H1 (cell line): ENCODE data around the gene ZDHHC20. TPM values are rescaled to one million over a fixed set of nuclear protein-coding genes. Genes with fewer than 3 reads are reported as not detected.

Experiments
- CTCF ChIA-PET: fragments of 300-600 bp; sonication (Branson Sonifier 250); formaldehyde crosslinking; loops from one replicate; lab custom pipeline; 2021; ENCODE audit not compliant: partially characterized antibody; lab: Charles Lee
- POLR2A ChIA-PET: fragments of 300-600 bp; sonication (Branson Sonifier 250); formaldehyde crosslinking; loops from one replicate; lab custom pipeline; 2021; ENCODE audit warnings: inconsistent platforms; ENCODE audit not compliant: partially characterized antibody; lab: Charles Lee
- DNase-seq, 2 experiments: peaks; one replicate each; pipeline versions ENCODE4 v3.0.0 to v3.0.0-alpha.2; 2010 to 2022; ENCODE audit warnings: low spot score in 2 of 2, low read depth in 1 of 2, mixed read lengths in 1 of 2
- FAIRE-seq: peaks from 2 replicates; lab custom pipeline; 2011; peaks lifted over from hg19 to GRCh38; lab: Jason Lieb, UNC
- H2AFZ ChIP-seq: 2 replicates; pipeline ENCODE4 v1.8.1; 2012; ENCODE audit warnings: low read length, inconsistent platforms
- H2AK5ac ChIP-seq: 2 replicates; pipeline ENCODE4 v1.6.1; 2013; ENCODE audit warnings: low read depth, low read length
- H2BK120ac ChIP-seq: replicated peaks from 2 replicates; pipeline ENCODE3; 2013; ENCODE audit warnings: low read depth, low read length, inconsistent platforms
- H2BK12ac ChIP-seq: 2 replicates; pipeline ENCODE4 v1.6.1; 2013; ENCODE audit warnings: low read depth, low read length
- H2BK15ac ChIP-seq: 2 replicates; pipeline ENCODE4 v1.6.1; 2013; ENCODE audit warnings: low read length
- H2BK20ac ChIP-seq: 2 replicates; pipeline ENCODE4 v1.6.1; 2013; ENCODE audit warnings: low read length
- H2BK5ac ChIP-seq: 2 replicates; pipeline ENCODE4 v1.6.1; 2013; ENCODE audit warnings: low read depth, low read length
- H3K14ac ChIP-seq: 2 replicates; pipeline ENCODE4 v1.6.1; 2013; ENCODE audit warnings: inconsistent platforms; ENCODE audit not compliant: insufficient read length
- H3K18ac ChIP-seq: 2 replicates; pipeline ENCODE4 v1.6.1; 2013; ENCODE audit warnings: low read length; ENCODE audit errors: extremely low read depth
- H3K23ac ChIP-seq: 2 replicates; pipeline ENCODE4 v1.6.1; 2013; ENCODE audit warnings: inconsistent platforms; ENCODE audit not compliant: insufficient read length
- H3K23me2 ChIP-seq: 2 replicates; pipeline ENCODE4 v1.6.1; 2013; ENCODE audit warnings: low read depth, low read length
- H3K27ac ChIP-seq: 2 replicates; pipeline ENCODE4 v1.6.1; 2011; ENCODE audit warnings: low read depth, low read length, inconsistent platforms
- H3K27me3 ChIP-seq, 4 experiments: replicated peaks in 1 of 4; 1 replicate in 1 of 4; 2 replicates in 3 of 4; pipeline versions ENCODE4 v1.6.1 to v1.8.1; 2011 to 2013; ENCODE audit warnings: low read length in 3 of 4, mild to moderate bottlenecking in 3 of 4, inconsistent platforms in 2 of 4, mixed read lengths in 2 of 4, moderate library complexity in 1 of 4; ENCODE audit not compliant: control insufficient read depth in 3 of 4, insufficient read depth in 3 of 4; ENCODE audit errors: extremely low read depth in 1 of 4
- H3K36me3 ChIP-seq, 4 experiments: 2 replicates each; pipeline versions ENCODE4 v1.6.1 to v1.8.1; 2011 to 2013; ENCODE audit warnings: mild to moderate bottlenecking in 4 of 4, low read length in 3 of 4, moderate library complexity in 2 of 4, control low read depth in 1 of 4, inconsistent platforms in 1 of 4; ENCODE audit not compliant: insufficient read depth in 4 of 4, control insufficient read depth in 2 of 4
- H3K4ac ChIP-seq: replicated peaks from 2 replicates; pipeline ENCODE3; 2013; ENCODE audit warnings: low read length, low read depth, mixed read lengths, inconsistent platforms; ENCODE audit not compliant: insufficient read length
- H3K4me1 ChIP-seq, 4 experiments: replicated peaks in 1 of 4; 1 replicate in 1 of 4; 2 replicates in 3 of 4; pipeline versions ENCODE4 v1.6.1 to v1.8.1; 2011 to 2013; ENCODE audit warnings: low read length in 3 of 4, inconsistent platforms in 2 of 4, mixed read lengths in 1 of 4; ENCODE audit not compliant: insufficient read depth in 4 of 4, control insufficient read depth in 3 of 4
- H3K4me2 ChIP-seq, 2 experiments: 2 replicates each; pipeline versions ENCODE4 v1.6.1 to v1.8.1; 2011 to 2013; ENCODE audit warnings: low read depth in 2 of 2, low read length in 2 of 2, control low read depth in 1 of 2, inconsistent platforms in 1 of 2, mild to moderate bottlenecking in 1 of 2; ENCODE audit not compliant: insufficient read depth in 1 of 2
- H3K4me3 ChIP-seq, 4 experiments: fragments of 200-600, 300-600 bp in 1 of 4; sonication (generic), shearing (Covaris generic), sonication (Bioruptor Twin) in 1 of 4; 2 replicates each; pipeline versions ENCODE4 v1.5.1 to v1.8.1; 2011 to 2016; ENCODE audit warnings: low read length in 4 of 4, low read depth in 3 of 4, control low read depth in 2 of 4, inconsistent platforms in 2 of 4, mild to moderate bottlenecking in 2 of 4, mixed read lengths in 1 of 4, moderate library complexity in 1 of 4; ENCODE audit not compliant: insufficient read depth in 2 of 4; ENCODE audit errors: extremely low read depth in 1 of 4
- H3K56ac ChIP-seq: replicated peaks from 2 replicates; pipeline ENCODE3; 2013; ENCODE audit warnings: low read depth, mild to moderate bottlenecking, mixed read lengths, low read length, inconsistent platforms; ENCODE audit not compliant: insufficient read length
- H3K79me1 ChIP-seq: 2 replicates; pipeline ENCODE4 v1.6.1; 2013; ENCODE audit warnings: low read depth, low read length, control low read depth
- H3K79me2 ChIP-seq, 2 experiments: 2 replicates each; pipeline versions ENCODE4 v1.6.1 to v1.8.1; 2012 to 2013; ENCODE audit warnings: low read length in 2 of 2, mild to moderate bottlenecking in 2 of 2, inconsistent platforms in 1 of 2; ENCODE audit not compliant: insufficient read depth in 2 of 2, control insufficient read depth in 1 of 2
- H3K9ac ChIP-seq, 4 experiments: replicated peaks in 1 of 4; 1 replicate in 1 of 4; 2 replicates in 3 of 4; pipeline versions ENCODE4 v1.6.1 to v1.8.1; 2011 to 2013; ENCODE audit warnings: low read depth in 3 of 4, low read length in 3 of 4, control low read depth in 2 of 4, mild to moderate bottlenecking in 2 of 4, moderate library complexity in 2 of 4, inconsistent platforms in 1 of 4; ENCODE audit errors: extremely low read depth in 1 of 4
- H3K9me3 ChIP-seq, 2 experiments: 2 replicates each; pipeline versions ENCODE4 v1.6.1 to v1.8.1; 2012 to 2013; ENCODE audit warnings: mild to moderate bottlenecking in 2 of 2, moderate library complexity in 2 of 2, control low read depth in 1 of 2, inconsistent platforms in 1 of 2, low read depth in 1 of 2, low read length in 1 of 2, mixed read lengths in 1 of 2; ENCODE audit not compliant: insufficient read depth in 2 of 2
- H4K20me1 ChIP-seq, 2 experiments: replicated peaks in 1 of 2; 2 replicates each; pipeline versions ENCODE3 to v1.8.1; 2011 to 2013; ENCODE audit warnings: inconsistent platforms in 2 of 2, low read length in 2 of 2, mild to moderate bottlenecking in 1 of 2; ENCODE audit not compliant: insufficient read depth in 2 of 2, control insufficient read depth in 1 of 2
- H4K5ac ChIP-seq: 2 replicates; pipeline ENCODE4 v1.6.1; 2013; ENCODE audit warnings: low read length, low read depth, mixed read lengths, inconsistent platforms; ENCODE audit not compliant: insufficient read length
- H4K8ac ChIP-seq: 2 replicates; pipeline ENCODE4 v1.8.0; 2013; ENCODE audit warnings: mild to moderate bottlenecking, moderate library complexity, low read length, inconsistent platforms; ENCODE audit not compliant: insufficient read depth; ENCODE audit errors: extremely low read depth
- H4K91ac ChIP-seq: replicated peaks from 2 replicates; pipeline ENCODE3; 2013; ENCODE audit warnings: low read length, mixed read lengths, inconsistent platforms; ENCODE audit not compliant: insufficient read length
- ASH2L ChIP-seq: fragments of 200-600, 300-600 bp; sonication (generic); IDR thresholded peaks from one replicate; pipeline ENCODE4 v1.7.1; 2017; ENCODE audit warnings: low read length
- CBX5 ChIP-seq: fragments of 300-800, 300-1000 bp; sonication (generic); IDR thresholded peaks from 2 replicates; pipeline ENCODE4 v1.7.1; 2016; ENCODE audit warnings: antibody characterized with exemption, low read length, low read depth
- GTF2F1 ChIP-seq: IDR thresholded peaks from 2 replicates; pipeline ENCODE4 v1.6.1; 2012; ENCODE audit warnings: low read depth, low read length, improper control_type of control experiment, borderline replicate concordance
- POLR2A ChIP-seq, 2 experiments: IDR thresholded peaks; 1 replicate in 1 of 2; 2 replicates in 1 of 2; pipeline ENCODE4 v1.6.1; 2011; ENCODE audit warnings: low read depth in 2 of 2, low read length in 2 of 2, mild to moderate bottlenecking in 2 of 2; ENCODE audit errors: control extremely low read depth in 1 of 2
- RBBP5 ChIP-seq: IDR thresholded peaks from 2 replicates; pipeline ENCODE4 v1.7.1; 2012; ENCODE audit warnings: low read depth, mild to moderate bottlenecking, inconsistent platforms, low read length, moderate library complexity, borderline replicate concordance
- TAF7 ChIP-seq: optimal IDR thresholded peaks from 2 replicates; pipeline ENCODE3; 2011; ENCODE audit warnings: low read depth, mild to moderate bottlenecking, inconsistent platforms, low read length, moderate library complexity, borderline replicate concordance
- WGBS, 2 experiments: shearing (Covaris generic) in 1 of 2; methylation state at CpG; one replicate each; pipeline versions ENCODE4 v1.1.6 to v1.1.7; 2013 to 2015; ENCODE audit warnings: low lambda C conversion rate in 2 of 2, mixed read lengths in 2 of 2, inconsistent platforms in 1 of 2, low coverage in 1 of 2, missing lambda C conversion rate in 1 of 2; ENCODE audit not compliant: insufficient replicate concordance in 2 of 2, insufficient coverage in 1 of 2, insufficient read length in 1 of 2; ENCODE audit errors: extremely low coverage in 1 of 2, missing lambda C conversion rate in 1 of 2; 5-methylcytosine and 5-hydroxymethylcytosine counted together
- polyA plus RNA-seq, 7 experiments: library from polyadenylated mRNA; depleted of rRNA in 3 of 7; stranded (reverse) in 5 of 7; unstranded in 2 of 7; fragments of >200 nt in 5 of 7; fragments of 200-250 nt in 2 of 7; gene quantifications; 1 replicate in 5 of 7; 2 replicates in 1 of 7; 4 replicates in 1 of 7; pipeline versions ENCODE4 v1.2.1 to v1.2.3, GENCODE V29; 2011 to 2013; ENCODE audit warnings: missing spikeins in 2 of 7, mixed read lengths in 2 of 7
- total RNA-seq: library from RNA; stranded (reverse); fragmentation: NEBNext Ultra II Directional; extraction: Animal tissue kit (Norgen Biotek cat#: 25700); gene quantifications from 2 replicates; pipeline ENCODE4 v1.2.1, GENCODE V29; 2021

The ZDHHC20 gene
- total and polyA plus RNA-seq, 2 of the 8 experiments (the other 6 are each of a cell fraction or from before 2014, with no cell fraction given): 16.4 to 89.0 TPM

GRCh38 chr13:21465710-21466160, 6.6 kb upstream of the ZDHHC20 start:
- Histone ChIP-seq H4K20me1 (no peaks in the 10 kb centered on the region), H2BK5ac (no peak overlapping the region), H3K36me3 (no peaks in the 10 kb centered on the region), H3K4ac (no peak overlapping the region), H3K4me3 (no peak overlapping the region), H3K9me3 (no peaks in the 10 kb centered on the region), H2BK20ac (no peak overlapping the region; the same call in 1 of the 2 replicates), H3K14ac (no peak overlapping the region), H2BK15ac (no peak overlapping the region), H4K91ac (no peak overlapping the region), H3K23me2 (no peaks in the 10 kb centered on the region), H3K56ac (no peak overlapping the region), H3K18ac (no peak overlapping the region)
- TF ChIP-seq POLR2A (IDR thresholded peaks at IDR 0.05; ENCODE audit: control extremely low read depth in 1 of 2, low read depth in 2 of 2, low read length in 2 of 2) (peak in 1 of 2 experiments; percentile 31; a peak in 1 of 3 replicates), CBX5 (no peak), RBBP5 (0 out of 2 replicates have a peak, but pooled peaks have one; percentile 20), TAF7 (no peak), ASH2L (peak; percentile 56), GTF2F1 (no peak)
- TF ChIP-seq, all 59 proteins: peak for 3
- ChIA-PET POLR2A (no interaction called here), CTCF (interaction anchor here (0.9 to 5.1 kb wide), 2 partner anchors 9 to 11 kb away, joined by 3 to 27 read pairs; no protein-coding TSS in a partner anchor)
- Histone ChIP-seq H2BK12ac (peak overlapping the region; percentile 20; the same call in 1 of the 2 replicates), H3K4me1 (peaks cover 0 to 12% (median 3%) of the 10 kb centered on the region in 4 experiments; a peak in 5 of 7 replicates), H3K9ac (no peak overlapping the region), H3K79me1 (no peaks in the 10 kb centered on the region), H3K27ac (peak overlapping the region; percentile 4; the same call in 1 of the 2 replicates), H3K4me2 (peak overlapping the region in 1 of 2 experiments; percentile 12; a peak in 2 of 4 replicates), H2AFZ (peak overlapping the region; percentile 97), H2AK5ac (no peak overlapping the region), H3K79me2 (no peaks in the 10 kb centered on the region), H4K8ac (no peak overlapping the region; the same call in 1 of the 2 replicates), H4K5ac (no peak overlapping the region), H3K27me3 (no peaks in the 10 kb centered on the region), H3K23ac (no peak overlapping the region), H2BK120ac (no peak overlapping the region)
- WGBS, 2 experiments: 50% methylated on average over 9 of the region's 9 CpGs; no CpG with 5 or more reads in 1 of the 2 experiments
- FAIRE-seq (no peak), DNase-seq (peak in 1 of 2 experiments; percentile 50)
